Measurements from ENCODE around the gene NSD1.

DNA sequence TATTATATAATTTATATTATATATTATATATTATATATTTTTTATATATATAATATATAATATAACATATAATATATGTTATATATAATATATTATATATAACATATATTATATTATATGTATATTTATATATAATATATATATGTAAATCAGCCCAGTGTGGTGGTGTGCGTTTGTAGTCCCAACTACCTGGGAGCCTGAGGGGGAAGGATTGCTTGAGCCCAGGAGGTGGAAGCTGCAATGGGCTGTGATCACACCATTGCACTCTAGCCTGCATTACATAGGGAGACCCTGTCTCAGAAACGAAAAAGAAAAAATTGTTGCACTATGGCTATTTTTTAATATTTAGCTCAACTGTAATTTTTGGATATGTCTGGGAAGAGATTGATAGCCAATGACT lies 52.4 kb downstream of the NSD1 start:
- TF ChIP-seq, protein P1, sequence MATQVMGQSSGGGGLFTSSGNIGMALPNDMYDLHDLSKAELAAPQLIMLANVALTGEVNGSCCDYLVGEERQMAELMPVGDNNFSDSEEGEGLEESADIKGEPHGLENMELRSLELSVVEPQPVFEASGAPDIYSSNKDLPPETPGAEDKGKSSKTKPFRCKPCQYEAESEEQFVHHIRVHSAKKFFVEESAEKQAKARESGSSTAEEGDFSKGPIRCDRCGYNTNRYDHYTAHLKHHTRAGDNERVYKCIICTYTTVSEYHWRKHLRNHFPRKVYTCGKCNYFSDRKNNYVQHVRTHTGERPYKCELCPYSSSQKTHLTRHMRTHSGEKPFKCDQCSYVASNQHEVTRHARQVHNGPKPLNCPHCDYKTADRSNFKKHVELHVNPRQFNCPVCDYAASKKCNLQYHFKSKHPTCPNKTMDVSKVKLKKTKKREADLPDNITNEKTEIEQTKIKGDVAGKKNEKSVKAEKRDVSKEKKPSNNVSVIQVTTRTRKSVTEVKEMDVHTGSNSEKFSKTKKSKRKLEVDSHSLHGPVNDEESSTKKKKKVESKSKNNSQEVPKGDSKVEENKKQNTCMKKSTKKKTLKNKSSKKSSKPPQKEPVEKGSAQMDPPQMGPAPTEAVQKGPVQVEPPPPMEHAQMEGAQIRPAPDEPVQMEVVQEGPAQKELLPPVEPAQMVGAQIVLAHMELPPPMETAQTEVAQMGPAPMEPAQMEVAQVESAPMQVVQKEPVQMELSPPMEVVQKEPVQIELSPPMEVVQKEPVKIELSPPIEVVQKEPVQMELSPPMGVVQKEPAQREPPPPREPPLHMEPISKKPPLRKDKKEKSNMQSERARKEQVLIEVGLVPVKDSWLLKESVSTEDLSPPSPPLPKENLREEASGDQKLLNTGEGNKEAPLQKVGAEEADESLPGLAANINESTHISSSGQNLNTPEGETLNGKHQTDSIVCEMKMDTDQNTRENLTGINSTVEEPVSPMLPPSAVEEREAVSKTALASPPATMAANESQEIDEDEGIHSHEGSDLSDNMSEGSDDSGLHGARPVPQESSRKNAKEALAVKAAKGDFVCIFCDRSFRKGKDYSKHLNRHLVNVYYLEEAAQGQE (IDR thresholded peaks at IDR 0.05; ENCODE audit: low read depth), result no peak
- no peak for TF ChIP-seq EZH2 (IDR thresholded peaks at IDR 0.05)

Measured in HCT116 (cell line).